ENCODE measurements around the gene GALNT8.

Gene GALNT8

GRCh38 chr12:4796694-4797482, 76.7 kb downstream of the GALNT8 start:
- TF ChIP-seq EZH2 (IDR thresholded peaks at IDR 0.05; ENCODE audit: borderline replicate concordance, low read depth, low read length, severe bottlenecking) = no peak
- TF ChIP-seq, protein P1, sequence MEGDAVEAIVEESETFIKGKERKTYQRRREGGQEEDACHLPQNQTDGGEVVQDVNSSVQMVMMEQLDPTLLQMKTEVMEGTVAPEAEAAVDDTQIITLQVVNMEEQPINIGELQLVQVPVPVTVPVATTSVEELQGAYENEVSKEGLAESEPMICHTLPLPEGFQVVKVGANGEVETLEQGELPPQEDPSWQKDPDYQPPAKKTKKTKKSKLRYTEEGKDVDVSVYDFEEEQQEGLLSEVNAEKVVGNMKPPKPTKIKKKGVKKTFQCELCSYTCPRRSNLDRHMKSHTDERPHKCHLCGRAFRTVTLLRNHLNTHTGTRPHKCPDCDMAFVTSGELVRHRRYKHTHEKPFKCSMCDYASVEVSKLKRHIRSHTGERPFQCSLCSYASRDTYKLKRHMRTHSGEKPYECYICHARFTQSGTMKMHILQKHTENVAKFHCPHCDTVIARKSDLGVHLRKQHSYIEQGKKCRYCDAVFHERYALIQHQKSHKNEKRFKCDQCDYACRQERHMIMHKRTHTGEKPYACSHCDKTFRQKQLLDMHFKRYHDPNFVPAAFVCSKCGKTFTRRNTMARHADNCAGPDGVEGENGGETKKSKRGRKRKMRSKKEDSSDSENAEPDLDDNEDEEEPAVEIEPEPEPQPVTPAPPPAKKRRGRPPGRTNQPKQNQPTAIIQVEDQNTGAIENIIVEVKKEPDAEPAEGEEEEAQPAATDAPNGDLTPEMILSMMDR (IDR thresholded peaks at IDR 0.05; ENCODE audit: borderline replicate concordance, extremely low read depth, low read length, poor library complexity, severe bottlenecking) = no peak
- DNase-seq (no peak), ATAC-seq (ENCODE audit: insufficient read depth, low read depth) (no peak)
- Histone ChIP-seq H3K27ac (ENCODE audit: low read length) (no peak overlapping the region), H3K4me1 (ENCODE audit: insufficient read depth, low read length) (no peaks in the 10 kb centered on the region), H3K4me3 (ENCODE audit: low read depth in 1 of 2, low read length in 2 of 2) (no peak overlapping the region), H3K79me2 (ENCODE audit: insufficient read depth, low read length) (no peaks in the 10 kb centered on the region), H3K9ac (ENCODE audit: low read depth, low read length) (no peak overlapping the region), H3K36me3 (ENCODE audit: insufficient read depth, low read length) (no peaks in the 10 kb centered on the region), H3K9me3 (ENCODE audit: insufficient read depth, low read length, severe bottlenecking) (no peaks in the 10 kb centered on the region), H3K4me2 (ENCODE audit: insufficient read depth, low read length) (no peak overlapping the region), H4K20me1 (ENCODE audit: insufficient read depth, low read length) (no peaks in the 10 kb centered on the region), H3K27me3 (ENCODE audit: insufficient read depth, low read length, poor library complexity) (peaks cover 8% of the 10 kb centered on the region), H2AFZ (ENCODE audit: low read depth, low read length) (no peak overlapping the region)

DNA sequence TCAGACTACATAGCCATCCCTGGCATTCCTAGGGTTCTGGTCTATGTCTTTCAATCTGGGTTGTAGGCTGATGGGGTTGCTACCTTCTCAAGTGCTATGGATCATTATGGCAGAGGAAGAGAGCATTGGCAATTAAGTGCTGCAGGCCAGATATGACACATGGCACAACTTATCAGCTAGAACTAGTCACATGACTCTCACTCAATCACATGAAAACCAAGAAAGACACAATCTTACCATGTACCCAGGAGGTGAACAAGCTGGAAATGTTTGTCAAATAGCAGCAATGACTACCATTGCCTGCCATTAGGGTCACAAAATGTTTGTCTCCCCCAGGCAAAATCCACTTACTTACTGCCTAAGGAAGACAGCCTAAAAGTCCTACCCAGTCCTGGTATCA, 80.4 kb downstream of the GALNT8 start:
- peaks cover 5% of the 10 kb centered on the region for H3K27me3 ChIP-seq (ENCODE audit: insufficient read depth, low read length, poor library complexity)

DNA sequence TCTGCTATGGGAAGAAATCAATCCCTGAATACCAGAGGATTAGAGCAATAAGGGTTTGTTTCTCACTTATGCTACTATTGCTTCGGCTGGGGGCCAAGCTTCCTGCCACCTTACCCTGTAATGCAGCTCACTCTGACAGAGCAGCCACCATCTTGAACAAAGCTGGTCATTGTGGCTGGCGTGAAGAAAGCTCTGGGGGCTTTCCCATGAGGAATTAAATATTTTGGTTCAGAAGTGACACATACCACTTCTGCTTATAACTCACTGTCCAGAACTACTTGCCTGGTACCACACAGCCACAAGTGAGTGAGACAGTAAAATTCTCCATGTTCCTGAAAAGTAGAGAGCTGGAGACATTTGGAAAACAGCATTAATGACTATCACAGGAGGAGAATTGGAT, 82.6 kb downstream of the GALNT8 start:
- no peak for DNase-seq
- no peaks in the 10 kb centered on the region for H3K36me3 ChIP-seq (ENCODE audit: insufficient read depth, low read length)
- peaks cover 2% of the 10 kb centered on the region for H3K27me3 ChIP-seq (ENCODE audit: insufficient read depth, low read length, poor library complexity)
- no peaks in the 10 kb centered on the region for H3K9me3 ChIP-seq (ENCODE audit: insufficient read depth, low read length, severe bottlenecking)
- H3K9ac ChIP-seq (ENCODE audit: low read depth, low read length) = no peak overlapping the region
- H3K4me1 ChIP-seq (ENCODE audit: insufficient read depth, low read length) = peaks cover 17% of the 10 kb centered on the region
- no peaks in the 10 kb centered on the region for H4K20me1 ChIP-seq (ENCODE audit: insufficient read depth, low read length)
- ATAC-seq (ENCODE audit: insufficient read depth, low read depth) = no peak
- no peak overlapping the region for H2AFZ ChIP-seq (ENCODE audit: low read depth, low read length)
- H3K4me2 ChIP-seq (ENCODE audit: insufficient read depth, low read length) = no peak overlapping the region
- no peaks in the 10 kb centered on the region for H3K79me2 ChIP-seq (ENCODE audit: insufficient read depth, low read length)
- H3K4me3 ChIP-seq (ENCODE audit: low read depth in 1 of 2, low read length in 2 of 2) = no peak overlapping the region
- no peak overlapping the region for H3K27ac ChIP-seq (ENCODE audit: low read length)
- no peak for TF ChIP-seq EZH2 (IDR thresholded peaks at IDR 0.05; ENCODE audit: borderline replicate concordance, low read depth, low read length, severe bottlenecking)
- TF ChIP-seq, protein P1 (IDR thresholded peaks at IDR 0.05; ENCODE audit: borderline replicate concordance, extremely low read depth, low read length, poor library complexity, severe bottlenecking) = no peak

More for the DNA sequence above, 80.4 kb downstream of the GALNT8 start:
- DNase-seq (no peak), ATAC-seq (ENCODE audit: insufficient read depth, low read depth) (no peak)
- Histone ChIP-seq H3K4me2 (ENCODE audit: insufficient read depth, low read length) (no peak overlapping the region), H4K20me1 (ENCODE audit: insufficient read depth, low read length) (no peaks in the 10 kb centered on the region), H2AFZ (ENCODE audit: low read depth, low read length) (no peak overlapping the region), H3K4me3 (ENCODE audit: low read depth in 1 of 2, low read length in 2 of 2) (no peak overlapping the region), H3K9ac (ENCODE audit: low read depth, low read length) (no peak overlapping the region), H3K36me3 (ENCODE audit: insufficient read depth, low read length) (no peaks in the 10 kb centered on the region), H3K9me3 (ENCODE audit: insufficient read depth, low read length, severe bottlenecking) (no peaks in the 10 kb centered on the region), H3K4me1 (ENCODE audit: insufficient read depth, low read length) (no peaks in the 10 kb centered on the region), H3K79me2 (ENCODE audit: insufficient read depth, low read length) (no peaks in the 10 kb centered on the region), H3K27ac (ENCODE audit: low read length) (no peak overlapping the region)
- TF ChIP-seq, protein P1 (IDR thresholded peaks at IDR 0.05; ENCODE audit: borderline replicate concordance, extremely low read depth, low read length, poor library complexity, severe bottlenecking) = no peak
- no peak for TF ChIP-seq EZH2 (IDR thresholded peaks at IDR 0.05; ENCODE audit: borderline replicate concordance, low read depth, low read length, severe bottlenecking)

All from DND-41 (cell line).